CD4-positive, alpha-beta T cell treated with Interleukin-15 for 4 hours (primary cell): ENCODE data around the gene FMNL2.

Experiments used
- DNase-seq: peaks from one replicate; pipeline ENCODE4 v3.0.0-alpha.2; 2020; ENCODE audit warnings: low spot score

FMNL2 gene

GRCh38 chr2:152529420-152530115 lies 194.6 kb downstream of the FMNL2 start:
- DNase-seq = no peak

GRCh38 chr2:152532241-152532640 lies 197.3 kb downstream of the FMNL2 start:
- no peak for DNase-seq

GRCh38 chr2:152534460-152535135 lies 199.6 kb downstream of the FMNL2 start:
- DNase-seq = no peak

- DNase-seq = no peak
Observed at GRCh38 chr2:152537081-152537651, 202.2 kb downstream of the FMNL2 start.

GRCh38 chr2:152539424-152539823 lies 204.4 kb downstream of the FMNL2 start:
- DNase-seq = no peak

- DNase-seq = no peak
Observed at GRCh38 chr2:152541712-152542111, 206.7 kb downstream of the FMNL2 start.

GRCh38 chr2:152542337-152542994 lies 207.5 kb downstream of the FMNL2 start:
- no peak for DNase-seq

GRCh38 chr2:152542995-152543481 lies 208.1 kb downstream of the FMNL2 start:
- no peak for DNase-seq

GRCh38 chr2:152543717-152544116 lies 208.7 kb downstream of the FMNL2 start:
- DNase-seq = no peak

- DNase-seq = no peak
Observed at GRCh38 chr2:152544638-152545037, 209.7 kb downstream of the FMNL2 start.

- DNase-seq = no peak
Observed at GRCh38 chr2:152546230-152546837, 211.4 kb downstream of the FMNL2 start.

- DNase-seq = no peak
Observed at GRCh38 chr2:152548111-152548875, 213.3 kb downstream of the FMNL2 start.

GRCh38 chr2:152548996-152549395 lies 214.0 kb downstream of the FMNL2 start:
- DNase-seq = no peak

- no peak for DNase-seq
Observed at GRCh38 chr2:152549423-152549822, 214.4 kb downstream of the FMNL2 start.

GRCh38 chr2:152550386-152550785 lies 215.4 kb downstream of the FMNL2 start:
- DNase-seq = no peak

- no peak for DNase-seq
Observed at GRCh38 chr2:152552888-152553287, 217.9 kb downstream of the FMNL2 start.

- no peak for DNase-seq
Observed at GRCh38 chr2:152553518-152553917, 218.5 kb downstream of the FMNL2 start.

- no peak for DNase-seq
Observed at GRCh38 chr2:152555048-152555447, 220.1 kb downstream of the FMNL2 start.

- DNase-seq = no peak
Observed at GRCh38 chr2:152556506-152556905, 221.5 kb downstream of the FMNL2 start.

- DNase-seq = no peak
Observed at GRCh38 chr2:152557273-152557888, 222.4 kb downstream of the FMNL2 start.
